Stimulated activated CD8-positive, alpha-beta memory T cell treated with anti-CD3 and anti-CD28 coated beads, Interleukin-12 subunit alpha, Interleukin-12 subunit beta, amount 100 ng/mL, for 4 hours (primary cell): ENCODE results near the gene TRPM3.

Experiments used
- DNase-seq: peaks from one replicate; pipeline ENCODE4 v3.0.0-alpha.2; 2020; ENCODE audit warnings: low read depth

TRPM3 gene

GRCh38 chr9:70484232-70485130, 636.9 kb downstream of the TRPM3 start:
- no peak for DNase-seq

- no peak for DNase-seq
These were observed 640.0 kb downstream of the TRPM3 start for GRCh38 chr9:70481471-70481870.

DNA sequence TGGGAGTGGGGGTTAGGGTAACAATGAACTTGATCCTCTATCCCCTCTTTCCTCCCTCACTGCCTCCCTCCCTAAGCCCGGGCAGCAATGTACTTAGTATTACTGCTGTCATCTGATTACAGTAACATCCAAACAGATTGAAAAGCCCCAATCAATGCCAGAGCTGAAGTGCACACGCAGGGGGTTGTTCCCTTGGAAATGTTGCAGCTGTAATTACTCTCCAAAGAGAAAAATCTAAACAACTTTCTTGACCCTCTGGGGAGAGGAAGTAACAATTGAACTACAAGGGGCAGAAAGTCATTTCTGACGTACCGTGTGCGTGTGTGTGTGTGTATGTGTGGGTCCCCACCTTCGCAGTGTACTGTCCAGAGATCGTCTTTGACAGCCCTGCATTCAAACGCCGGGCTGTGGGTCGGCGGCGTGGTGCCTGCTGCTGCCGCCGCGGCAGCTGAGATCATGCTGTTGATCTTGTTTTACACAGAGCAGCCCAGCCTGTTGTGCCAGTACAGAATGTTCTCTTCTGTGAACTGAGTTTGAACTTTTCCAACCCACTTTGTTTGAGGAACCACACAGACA, 640.9 kb downstream of the TRPM3 start:
- DNase-seq, result no peak

- DNase-seq, result no peak
These were observed 641.5 kb downstream of the TRPM3 start for GRCh38 chr9:70479880-70480291.
